ENCODE measurements around the gene CACNA1G. TPM values are rescaled to one million over a fixed set of nuclear protein-coding genes. Genes with fewer than 3 reads are reported as not detected.

Gene CACNA1G
- total and polyA plus RNA-seq, 9 donors, result 1.0 to 39.1 (median 4.7) TPM

DNA sequence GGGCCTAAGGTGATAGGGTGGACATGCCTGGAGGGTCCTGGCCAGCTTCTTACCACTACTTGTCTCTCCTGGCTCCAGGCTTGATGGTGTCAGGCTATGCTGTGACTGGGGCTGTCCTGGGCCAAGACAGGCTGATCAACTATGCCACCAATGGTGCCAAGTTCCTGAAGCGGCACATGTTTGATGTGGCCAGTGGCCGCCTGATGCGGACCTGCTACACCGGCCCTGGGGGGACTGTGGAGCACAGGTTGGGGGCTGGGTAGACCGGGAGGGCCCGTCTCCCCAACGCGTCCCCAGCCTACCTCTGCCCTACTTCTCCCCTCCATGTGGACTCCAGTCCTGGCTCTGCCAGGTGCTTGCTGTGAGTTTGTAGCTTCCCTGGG, 9.1 kb upstream of the CACNA1G start:
- no peak overlapping the region for H3K4me3 ChIP-seq
- H3K4me1 ChIP-seq (ENCODE audit: insufficient read depth), result peaks cover 6% of the 10 kb centered on the region
- H3K27ac ChIP-seq, result peak overlapping the region in 1 of 2 donors; percentile 45
- H3K36me3 ChIP-seq, result no peaks in the 10 kb centered on the region
- intact Hi-C loops (cut with DNase I), result loop anchor here (2.0 to 5.0 kb wide), 7 partner anchors 71 to 291 kb away; no protein-coding TSS in a partner anchor
- no peaks in the 10 kb centered on the region for H3K27me3 ChIP-seq
- no peak for TF ChIP-seq POLR2A (IDR thresholded peaks at IDR 0.05)
- TF ChIP-seq EP300 (IDR thresholded peaks at IDR 0.05), result no peak
- no peak for TF ChIP-seq CTCF (IDR thresholded peaks at IDR 0.05)
- WGBS, 3 donors, result 92 to 96% (median 95%) methylated on average over 8 of the region's 8 CpGs
- no peak for DNase-seq
- no peaks in the 10 kb centered on the region for H3K9me3 ChIP-seq

DNA sequence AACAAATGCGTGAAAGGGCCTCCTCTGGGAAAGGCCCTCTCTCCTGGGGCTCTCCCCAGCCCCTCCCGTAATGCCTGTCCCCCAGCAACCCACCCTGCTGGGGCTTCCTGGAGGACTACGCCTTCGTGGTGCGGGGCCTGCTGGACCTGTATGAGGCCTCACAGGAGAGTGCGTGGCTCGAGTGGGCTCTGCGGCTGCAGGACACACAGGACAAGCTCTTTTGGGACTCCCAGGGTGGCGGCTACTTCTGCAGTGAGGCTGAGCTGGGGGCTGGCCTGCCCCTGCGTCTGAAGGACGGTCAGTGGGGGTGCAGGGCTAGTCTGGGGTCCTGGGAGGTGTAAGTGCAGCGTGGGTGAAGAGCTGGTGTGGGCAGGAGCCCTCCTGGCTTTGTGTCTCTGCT, 8.6 kb upstream of the CACNA1G start:
- Histone ChIP-seq H3K4me3 (no peak overlapping the region), H3K4me1 (ENCODE audit: insufficient read depth) (peaks cover 6% of the 10 kb centered on the region), H3K27me3 (no peaks in the 10 kb centered on the region), H3K9me3 (no peaks in the 10 kb centered on the region), H3K27ac (no peak overlapping the region), H3K36me3 (no peaks in the 10 kb centered on the region)
- 87 to 97% (median 96%) methylated on average over 12 of the region's 12 CpGs for WGBS, 3 donors
- intact Hi-C loops (cut with DNase I), result loop anchor here (2.0 to 5.0 kb wide), 7 partner anchors 70 to 290 kb away; no protein-coding TSS in a partner anchor
- no peak for TF ChIP-seq POLR2A (IDR thresholded peaks at IDR 0.05)
- TF ChIP-seq CTCF (IDR thresholded peaks at IDR 0.05), result no peak
- TF ChIP-seq EP300 (IDR thresholded peaks at IDR 0.05), result no peak
- DNase-seq, result no peak

GRCh38 chr17:50554201-50554600, 6.3 kb upstream of the CACNA1G start:
- intact Hi-C loops (cut with DNase I), result loop anchor here (5.0 kb wide), 6 partner anchors 68 to 288 kb away; no protein-coding TSS in a partner anchor
- H3K27me3 ChIP-seq, result no peaks in the 10 kb centered on the region
- WGBS, 3 donors, result 90 to 96% (median 92%) methylated on average over 17 of the region's 17 CpGs
- H3K4me1 ChIP-seq (ENCODE audit: insufficient read depth), result peaks cover 6% of the 10 kb centered on the region
- no peak for DNase-seq
- no peak overlapping the region for H3K27ac ChIP-seq
- TF ChIP-seq EP300 (IDR thresholded peaks at IDR 0.05), result no peak
- TF ChIP-seq CTCF (IDR thresholded peaks at IDR 0.05), result no peak
- no peak for TF ChIP-seq POLR2A (IDR thresholded peaks at IDR 0.05)
- H3K9me3 ChIP-seq, result no peaks in the 10 kb centered on the region
- H3K36me3 ChIP-seq, result no peaks in the 10 kb centered on the region
- no peak overlapping the region for H3K4me3 ChIP-seq

GRCh38 chr17:50556803-50557202, 3.7 kb upstream of the CACNA1G start:
- no peaks in the 10 kb centered on the region for H3K27me3 ChIP-seq
- intact Hi-C loops (cut with DNase I), result no loop called here
- TF ChIP-seq EP300 (IDR thresholded peaks at IDR 0.05) (no peak), CTCF (IDR thresholded peaks at IDR 0.05) (no peak), POLR2A (IDR thresholded peaks at IDR 0.05) (no peak)
- H3K4me3 ChIP-seq, result no peak overlapping the region
- no peaks in the 10 kb centered on the region for H3K36me3 ChIP-seq
- peaks cover 9% of the 10 kb centered on the region for H3K4me1 ChIP-seq (ENCODE audit: insufficient read depth)
- WGBS, 3 donors, result 53 to 60% (median 58%) methylated on average over 5 of the region's 5 CpGs
- H3K27ac ChIP-seq, result no peak overlapping the region
- H3K9me3 ChIP-seq, result no peaks in the 10 kb centered on the region
- no peak for DNase-seq
